Activated CD8-positive, alpha-beta memory T cell treated with anti-CD3 and anti-CD28 coated beads, Interleukin-2, amount 50 U/mL, for 1 hour (primary cell): ENCODE results near the gene CHCHD6.

Source experiments
- DNase-seq: peaks from one replicate; pipeline ENCODE4 v3.0.0-alpha.2; 2020; ENCODE audit errors: extremely low read depth

CHCHD6 gene

DNA sequence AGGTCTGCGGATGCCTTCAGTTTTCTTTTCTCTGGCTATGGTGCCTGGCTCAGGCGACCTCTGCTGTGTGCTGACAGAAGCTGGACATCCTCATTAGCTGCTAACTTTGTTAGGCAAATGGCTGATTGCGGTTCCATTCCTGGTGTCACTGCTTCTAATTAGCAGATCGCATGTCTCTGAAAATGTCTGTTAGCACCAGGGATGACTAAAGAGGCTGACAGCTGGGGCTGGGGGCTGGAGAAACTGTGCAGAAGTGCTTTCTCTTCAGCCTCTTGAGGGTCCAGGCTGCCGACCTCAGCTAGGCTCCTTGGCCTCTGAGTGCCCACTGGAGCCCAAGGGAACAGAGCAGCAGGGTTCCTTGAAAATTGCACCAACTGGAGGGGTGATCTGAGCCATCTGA is 39.3 kb downstream of the CHCHD6 start:
- DNase-seq = no peak

DNA sequence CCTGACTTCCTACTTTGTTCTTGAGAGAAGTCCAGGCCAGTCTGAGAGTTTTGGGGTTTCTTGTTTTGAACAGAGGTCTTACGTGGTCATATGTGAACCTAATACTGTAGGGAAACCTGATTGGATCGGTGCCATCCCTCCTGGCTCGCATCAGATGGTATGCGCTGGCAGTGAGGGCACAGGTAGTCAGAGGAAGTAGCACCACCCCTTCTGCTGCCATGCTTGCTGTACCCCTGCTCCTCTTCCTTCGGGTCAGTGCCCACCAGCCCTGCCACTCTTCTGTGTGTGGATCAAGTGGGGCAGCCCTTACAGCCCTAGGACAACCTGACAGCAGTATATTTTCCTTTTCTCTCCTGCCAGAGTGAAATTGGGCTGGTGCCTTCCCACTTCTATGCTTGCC is 39.7 kb downstream of the CHCHD6 start:
- DNase-seq = no peak

DNA sequence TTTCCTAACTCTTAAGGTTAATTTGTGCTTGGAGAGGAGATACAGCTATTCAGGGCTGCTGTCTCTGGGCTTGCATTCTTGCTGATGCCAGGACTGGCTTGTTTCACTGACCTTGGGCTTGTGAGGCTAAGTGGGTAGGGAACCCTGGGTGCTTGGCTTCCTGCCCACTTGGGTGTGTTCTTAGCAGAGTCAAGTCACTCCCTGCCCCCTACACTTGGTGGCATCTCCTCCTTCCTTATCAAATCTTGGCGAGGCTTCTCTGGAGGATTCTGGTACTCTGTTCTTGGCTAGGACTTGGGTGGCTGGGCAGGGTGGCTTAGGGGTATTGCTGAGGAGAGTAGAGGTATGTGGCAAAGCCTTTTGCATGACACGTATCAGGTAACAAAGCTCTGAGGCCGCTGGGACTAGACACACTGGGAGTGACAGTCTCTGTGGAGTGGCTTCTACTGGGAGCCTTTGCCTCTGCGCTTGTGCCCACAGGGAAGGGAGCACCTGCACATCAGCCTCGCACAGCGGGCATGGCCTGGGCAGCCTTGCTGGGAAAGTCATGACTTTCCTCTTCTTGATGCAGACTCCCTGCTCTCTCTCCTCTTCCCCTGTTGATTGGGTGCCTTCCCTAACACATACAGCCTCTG is 41.8 kb downstream of the CHCHD6 start:
- DNase-seq = no peak

DNA sequence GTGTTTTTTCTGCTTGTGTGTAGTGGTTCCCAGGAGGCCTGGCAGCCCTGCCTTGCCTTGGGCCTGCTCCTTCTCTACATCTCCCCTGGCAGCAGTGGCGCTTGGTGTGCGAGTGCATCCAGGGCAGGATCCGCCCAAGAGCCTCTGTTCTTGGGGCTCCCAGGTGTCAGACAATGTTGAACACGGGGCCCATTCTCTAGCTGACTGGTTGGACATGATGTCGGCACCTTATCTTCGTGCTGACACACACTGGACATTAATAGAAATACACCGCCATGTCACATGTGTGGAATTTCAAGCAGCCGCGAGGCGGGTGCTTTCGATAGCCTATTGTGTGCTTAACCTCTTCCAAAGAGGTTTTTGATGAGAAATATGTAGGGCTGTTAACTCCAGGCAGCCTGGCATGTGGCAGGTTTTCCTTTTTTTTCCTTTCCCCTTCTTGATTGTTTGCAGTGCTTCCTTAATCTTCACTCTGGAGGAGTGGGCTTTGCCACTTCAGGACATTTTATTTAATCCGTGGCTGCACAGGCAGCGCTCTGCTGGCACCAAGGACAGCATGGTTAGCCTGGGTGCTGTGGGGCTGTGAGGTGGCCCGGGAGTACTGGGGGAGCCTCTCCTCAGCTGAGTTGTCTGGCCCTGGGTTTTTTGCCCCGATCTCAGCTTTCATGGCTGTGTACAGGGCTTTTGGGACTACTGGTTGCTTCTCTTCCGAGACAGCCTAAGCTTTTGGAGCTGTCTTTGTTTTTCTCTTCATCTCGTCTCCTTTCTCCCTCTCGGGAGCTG is 42.5 kb downstream of the CHCHD6 start:
- DNase-seq = no peak

DNA sequence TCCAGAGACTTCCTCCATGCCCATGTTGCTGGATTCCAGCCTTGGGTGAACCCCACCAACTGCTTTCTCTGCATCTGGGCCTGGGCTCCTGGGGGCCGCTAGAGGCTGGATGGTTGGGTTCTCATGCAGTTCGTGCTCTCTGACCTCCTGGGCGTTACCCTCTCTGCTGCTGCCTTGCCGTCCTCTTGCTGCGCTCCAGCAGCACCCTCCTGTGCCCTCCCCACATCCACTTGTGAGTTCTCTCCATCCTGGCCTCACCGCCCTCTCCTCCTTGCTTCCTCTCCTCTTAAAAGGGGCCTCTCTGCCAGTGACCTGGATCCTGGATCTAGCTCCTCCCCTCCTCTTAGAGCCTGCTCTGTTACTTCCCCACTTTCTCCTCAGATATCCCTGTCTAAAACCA is 43.7 kb downstream of the CHCHD6 start:
- no peak for DNase-seq

DNA sequence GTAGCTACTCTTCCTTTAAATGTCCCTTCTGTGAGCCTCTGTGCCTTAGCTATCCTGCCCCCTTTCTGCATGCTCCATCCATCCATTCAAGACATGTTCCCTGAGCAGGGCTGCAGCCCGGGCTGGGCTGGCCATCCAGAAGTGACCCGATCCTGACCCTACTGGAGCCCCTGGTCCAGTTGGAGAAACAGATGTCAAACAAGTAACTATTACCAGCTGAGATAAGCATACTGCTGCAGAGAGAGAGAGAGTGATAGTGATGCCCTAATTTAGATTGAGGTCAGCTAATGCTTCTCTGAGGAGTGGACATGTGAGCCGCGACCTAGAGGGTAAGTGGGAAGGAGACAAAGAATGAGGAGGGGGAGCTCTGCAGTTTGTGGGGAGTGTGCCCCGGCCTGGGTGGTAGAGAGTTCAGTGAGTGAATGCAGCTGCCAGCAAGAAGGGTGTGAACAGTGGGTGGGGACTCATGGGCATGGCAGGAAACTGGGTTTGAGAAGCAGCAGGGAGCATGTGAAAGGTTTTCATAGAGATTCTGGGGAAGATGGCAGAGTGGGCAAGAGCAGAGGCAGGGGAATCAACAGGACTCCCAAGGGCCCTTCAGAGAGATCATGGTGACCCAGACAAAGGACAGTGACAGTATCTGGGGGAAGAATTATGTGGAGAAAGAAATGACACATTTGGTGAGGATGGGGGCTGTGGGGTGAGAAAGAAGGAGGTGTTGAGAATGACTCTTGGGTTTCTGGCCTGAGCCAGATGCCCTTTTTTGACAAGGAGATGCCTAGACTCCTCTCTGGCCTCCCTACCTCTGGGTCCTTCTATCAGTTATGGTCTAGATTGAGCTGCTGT is 44.9 kb downstream of the CHCHD6 start:
- no peak for DNase-seq

DNA sequence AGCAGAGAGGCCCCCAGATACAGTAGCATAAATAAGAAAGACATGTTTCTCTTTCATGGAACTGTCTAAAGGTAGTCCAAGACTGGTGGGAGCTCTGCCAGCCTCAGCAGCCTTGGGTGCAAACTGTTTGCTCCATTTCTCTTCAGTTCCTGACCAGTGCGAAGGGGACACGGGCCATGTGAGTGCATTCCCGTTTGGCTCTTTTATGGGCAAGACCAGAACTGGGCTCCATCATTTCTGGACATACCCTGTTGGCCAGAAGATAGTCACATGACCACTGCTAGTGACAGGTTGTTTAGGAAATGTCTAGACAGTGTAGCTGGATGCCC is 45.5 kb downstream of the CHCHD6 start:
- no peak for DNase-seq

DNA sequence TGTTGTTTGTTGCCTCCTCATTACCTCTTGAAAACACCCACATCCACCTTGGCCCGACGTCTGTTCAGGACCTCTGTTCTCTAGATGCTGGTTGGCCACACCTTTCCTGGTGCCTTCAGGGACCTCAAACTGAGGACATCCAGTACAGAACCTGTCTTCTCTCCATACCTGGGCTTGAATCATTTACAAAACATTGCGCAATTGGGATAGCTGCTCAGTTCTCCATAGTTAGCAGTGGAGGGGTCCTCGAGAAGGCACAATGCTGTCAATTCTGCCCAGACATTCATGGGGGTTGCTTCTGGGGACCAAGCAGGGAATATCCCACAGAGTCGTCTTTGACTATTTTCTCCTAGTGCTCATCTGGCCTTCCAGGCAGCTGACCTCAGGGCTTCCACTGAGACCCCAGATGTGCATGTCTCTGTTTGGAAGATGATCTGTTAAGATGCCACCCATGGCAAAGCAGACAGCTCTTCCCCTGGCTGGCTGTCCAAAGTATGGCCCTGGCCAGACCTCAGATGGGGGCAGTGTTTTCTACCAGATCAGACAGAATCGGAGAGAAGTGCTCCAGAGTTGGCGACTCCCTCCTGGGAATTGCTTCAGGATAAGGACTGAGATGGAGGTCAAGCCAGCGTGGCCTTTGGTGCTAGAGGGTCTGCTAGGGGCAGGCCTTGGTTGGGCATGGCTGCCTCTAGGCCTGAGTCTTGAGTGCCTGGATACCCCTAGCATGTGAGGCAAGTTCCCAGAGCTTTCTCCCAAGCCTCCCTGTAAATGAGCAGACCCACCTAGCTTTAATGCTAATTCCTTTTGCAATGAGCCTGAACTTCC is 46.1 kb downstream of the CHCHD6 start:
- DNase-seq = no peak

DNA sequence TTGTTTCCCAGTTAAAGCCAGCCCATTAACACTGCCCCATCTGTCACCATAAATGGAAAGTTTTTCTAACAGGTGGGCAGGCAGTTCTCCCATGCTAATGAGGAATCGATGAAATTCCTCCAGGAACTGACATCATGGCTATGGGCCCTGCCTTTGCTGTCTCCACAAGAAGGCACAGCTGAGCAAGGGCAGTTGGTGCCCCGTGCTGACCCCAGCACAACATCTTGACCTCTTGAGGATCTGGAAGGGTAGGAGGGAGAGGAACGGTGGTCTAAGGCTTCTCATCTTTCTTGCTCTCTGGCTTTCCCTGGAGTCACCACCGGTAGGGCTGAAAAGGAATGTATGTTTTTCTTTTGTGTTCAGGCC is 46.7 kb downstream of the CHCHD6 start:
- DNase-seq = no peak

DNA sequence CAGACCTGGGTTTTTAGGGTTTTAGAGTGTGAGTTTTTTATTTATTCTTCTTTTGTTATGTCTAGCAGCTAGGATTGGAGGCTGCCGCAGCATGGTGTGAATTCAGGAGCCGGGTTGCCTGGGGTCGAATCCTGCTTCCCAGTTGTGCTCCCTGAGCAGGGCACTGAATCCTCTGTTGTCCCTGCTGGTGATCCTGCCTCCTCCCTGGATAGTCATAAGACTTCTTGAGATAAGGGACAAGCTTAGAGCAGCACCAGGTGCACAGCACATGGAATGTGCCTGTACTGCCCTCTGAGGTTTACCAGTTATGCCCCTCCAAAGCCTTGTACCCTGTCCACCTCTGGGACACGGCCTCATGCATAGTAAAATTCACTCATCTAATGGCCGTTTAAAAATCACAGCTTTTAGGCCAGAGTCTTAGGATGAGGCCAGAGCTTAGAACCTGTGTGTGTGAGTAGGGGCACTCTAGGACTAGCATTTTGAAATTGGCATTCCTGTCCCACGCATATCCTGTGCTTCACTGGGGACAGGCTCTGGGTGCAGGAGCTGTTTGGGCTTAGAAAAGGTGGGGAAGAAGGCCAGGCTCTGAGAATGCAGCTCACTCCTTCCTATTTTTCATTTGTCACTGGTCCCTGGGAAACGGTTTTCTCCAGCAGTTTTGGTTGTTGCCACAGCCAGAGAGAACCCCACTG is 47.7 kb downstream of the CHCHD6 start:
- DNase-seq = no peak

DNA sequence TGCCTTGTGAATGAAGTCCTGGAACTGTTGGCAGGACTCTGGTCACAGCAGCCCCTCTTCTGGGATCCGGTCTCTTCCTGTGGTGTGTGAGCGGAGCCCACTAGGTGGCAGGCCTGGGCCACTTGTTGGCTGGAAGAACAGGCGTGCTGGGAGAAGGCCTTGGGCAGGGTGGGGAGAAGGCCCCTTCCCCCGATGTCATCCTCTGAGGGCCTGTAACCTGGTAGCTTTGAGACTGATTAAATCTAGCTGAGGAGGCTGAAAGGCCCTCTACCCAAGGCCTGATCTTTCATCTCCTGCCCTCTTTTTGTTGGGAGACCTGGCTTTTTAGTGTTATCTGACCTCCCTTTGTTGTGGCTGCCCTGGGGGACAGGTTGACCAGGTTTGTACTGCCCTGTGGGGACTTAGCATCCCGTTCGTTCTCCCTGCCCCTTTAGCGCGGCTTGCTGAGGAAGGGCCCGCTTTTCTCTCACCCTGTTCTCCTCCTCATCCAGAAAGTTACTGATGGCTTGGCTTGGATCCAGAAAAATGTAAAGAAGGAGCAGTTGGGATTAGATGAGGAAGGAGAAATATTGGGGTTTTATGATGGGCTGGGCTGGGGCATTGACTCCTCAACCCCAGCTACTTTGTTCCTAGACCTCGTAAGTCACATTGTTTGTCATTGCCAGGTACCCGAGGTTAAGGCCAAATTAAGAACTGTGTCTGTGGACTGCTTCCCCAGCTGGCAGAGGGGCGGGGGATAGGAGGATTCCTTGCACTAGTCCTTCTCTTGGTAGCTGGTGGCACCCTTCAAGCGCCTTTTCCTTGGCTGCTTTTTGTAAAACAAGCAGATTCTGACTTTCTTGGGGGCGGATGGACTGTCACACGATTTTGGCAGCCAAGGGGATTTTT is 48.5 kb downstream of the CHCHD6 start:
- DNase-seq = peak; percentile 3

DNA sequence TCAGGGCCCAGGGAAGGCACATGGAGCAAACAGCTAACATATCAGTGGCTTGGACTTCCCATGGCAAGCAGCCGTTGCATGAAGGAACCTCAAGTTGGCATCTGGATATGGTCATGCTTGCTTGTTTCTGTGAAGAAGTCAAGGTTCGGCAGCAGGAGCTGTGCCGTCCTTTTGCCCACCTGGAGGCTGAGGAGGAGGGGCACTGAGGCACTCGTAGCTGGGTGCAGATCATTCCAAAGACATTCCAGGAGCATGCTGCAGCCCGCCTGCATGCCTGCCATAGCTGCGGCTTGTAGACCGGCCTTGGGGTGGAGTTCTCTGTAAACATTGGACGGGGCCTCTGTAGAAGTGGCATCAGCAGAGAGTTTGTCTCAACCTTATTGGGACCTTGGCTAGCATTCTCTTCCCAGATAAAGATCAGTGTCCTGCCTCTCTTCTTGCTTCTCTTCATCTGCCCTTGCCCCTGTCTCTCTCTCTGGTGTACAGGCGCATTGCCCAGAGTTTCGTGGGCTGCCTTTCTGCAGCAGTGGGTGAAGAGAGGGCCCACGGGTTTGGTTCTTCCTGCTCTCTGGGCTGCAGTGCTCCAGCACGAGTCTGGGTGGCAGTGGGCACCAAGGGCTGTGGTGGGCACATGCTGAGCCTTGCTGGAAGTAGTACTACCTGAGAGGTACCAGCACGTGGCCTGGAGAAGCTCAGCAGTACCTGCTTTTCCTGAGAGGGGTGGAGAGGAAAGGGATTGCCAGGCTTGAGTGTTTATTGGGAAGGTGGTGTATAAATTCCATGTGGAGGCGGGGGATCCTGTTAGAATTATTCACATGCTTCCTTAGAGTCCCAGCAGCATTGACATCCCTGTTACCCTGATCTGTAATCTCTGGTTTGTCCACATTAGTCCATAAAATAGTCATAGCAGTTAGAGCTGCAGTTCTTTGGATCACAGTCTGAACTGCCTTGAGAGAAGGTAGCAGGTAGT is 49.4 kb downstream of the CHCHD6 start:
- no peak for DNase-seq

DNA sequence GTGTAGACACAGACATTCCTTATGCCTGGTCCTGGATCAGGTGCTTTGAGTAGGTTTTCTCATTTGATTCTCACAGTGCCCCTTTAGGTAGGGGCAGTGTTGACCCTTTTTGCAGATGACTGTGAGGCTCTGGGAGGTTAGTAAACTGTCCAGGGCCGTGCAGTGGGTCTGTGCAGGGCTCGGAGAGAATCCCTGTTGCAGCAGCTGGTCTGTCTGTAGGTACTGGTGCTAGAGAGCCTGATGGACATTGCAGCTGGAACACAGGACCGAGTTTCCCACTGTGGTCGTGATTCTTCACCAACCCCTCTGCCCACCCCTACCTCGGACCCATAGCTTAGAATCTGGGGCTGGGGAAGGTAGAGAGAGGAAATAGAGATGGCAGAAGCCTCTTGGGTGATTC is 51.8 kb downstream of the CHCHD6 start:
- DNase-seq = no peak

DNA sequence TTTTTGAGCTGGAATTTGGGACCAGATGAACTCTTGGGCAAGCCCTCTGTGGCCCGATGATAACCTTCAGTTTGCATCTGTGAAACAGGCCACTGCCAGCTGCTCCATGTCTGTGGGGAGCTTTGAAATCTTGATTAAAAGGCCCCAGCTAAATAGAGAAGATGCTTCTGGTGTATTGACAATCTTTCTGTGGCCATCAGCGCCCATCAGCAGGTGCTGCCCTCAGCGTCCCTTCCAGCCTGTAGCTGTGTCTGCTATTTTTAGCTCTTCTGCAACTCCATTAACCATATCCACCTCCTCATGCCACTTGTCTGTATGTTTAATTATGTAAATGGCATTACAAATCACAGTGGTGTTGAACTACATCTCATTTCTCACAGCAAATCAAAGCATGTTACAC is 54.0 kb downstream of the CHCHD6 start:
- no peak for DNase-seq

DNA sequence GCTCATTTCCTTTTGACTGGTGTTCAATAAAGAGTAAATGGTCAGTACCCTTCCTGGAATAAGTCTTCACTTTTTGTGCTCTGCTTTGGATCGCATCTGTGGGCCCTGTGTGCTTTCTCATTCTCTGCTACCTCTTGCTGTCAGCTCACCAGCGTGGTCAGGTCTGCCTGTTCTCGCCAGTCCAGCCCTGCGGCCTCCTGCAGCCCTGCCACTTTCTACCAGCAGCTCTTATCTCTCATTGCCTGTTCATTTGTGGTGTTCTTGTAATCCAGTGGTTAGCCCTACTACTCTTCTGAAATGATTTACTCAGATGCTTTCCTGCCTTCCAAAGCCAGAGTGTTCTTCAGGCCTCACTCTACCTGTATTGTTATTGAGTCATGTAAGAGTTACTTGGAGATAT is 54.8 kb downstream of the CHCHD6 start:
- DNase-seq = no peak

DNA sequence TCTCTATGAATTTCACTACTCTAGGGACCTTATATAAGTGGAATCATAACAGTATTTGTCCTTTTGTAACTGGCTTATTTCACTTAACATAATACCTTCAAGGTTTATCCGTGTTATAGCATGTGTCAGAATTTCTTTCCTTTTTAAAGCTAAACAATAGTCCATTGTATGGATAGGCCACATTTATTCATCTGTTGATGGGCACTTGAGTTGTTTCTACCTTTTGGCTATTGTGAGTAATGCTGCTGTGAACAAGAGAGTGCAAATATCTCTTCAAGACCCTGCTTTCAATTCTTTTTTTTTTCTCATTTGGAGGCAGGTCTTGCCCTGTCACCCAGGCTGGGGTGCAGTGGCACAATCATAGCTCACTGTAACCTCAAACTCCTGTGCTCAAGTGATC is 56.5 kb downstream of the CHCHD6 start:
- DNase-seq = no peak

DNA sequence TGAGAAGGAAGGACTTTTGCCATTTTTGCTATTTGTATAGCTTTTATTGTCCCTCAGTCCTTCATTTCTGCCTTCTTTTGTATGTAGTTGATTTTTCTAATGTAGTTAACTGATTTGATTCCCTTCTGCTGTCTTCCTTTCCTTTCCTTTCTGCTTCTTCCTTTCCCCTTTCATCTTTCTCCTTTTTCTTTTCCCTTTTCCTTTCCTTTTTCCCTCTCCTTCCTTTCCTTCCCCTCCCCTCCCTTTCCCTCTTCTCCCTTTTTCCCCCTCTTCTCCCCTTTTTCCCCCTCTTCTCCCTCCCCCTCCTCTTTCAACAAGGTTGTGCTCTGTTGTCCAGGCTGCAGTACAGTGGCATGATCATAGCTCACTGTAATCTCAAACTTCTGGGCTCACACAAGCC is 59.0 kb downstream of the CHCHD6 start:
- DNase-seq = no peak

DNA sequence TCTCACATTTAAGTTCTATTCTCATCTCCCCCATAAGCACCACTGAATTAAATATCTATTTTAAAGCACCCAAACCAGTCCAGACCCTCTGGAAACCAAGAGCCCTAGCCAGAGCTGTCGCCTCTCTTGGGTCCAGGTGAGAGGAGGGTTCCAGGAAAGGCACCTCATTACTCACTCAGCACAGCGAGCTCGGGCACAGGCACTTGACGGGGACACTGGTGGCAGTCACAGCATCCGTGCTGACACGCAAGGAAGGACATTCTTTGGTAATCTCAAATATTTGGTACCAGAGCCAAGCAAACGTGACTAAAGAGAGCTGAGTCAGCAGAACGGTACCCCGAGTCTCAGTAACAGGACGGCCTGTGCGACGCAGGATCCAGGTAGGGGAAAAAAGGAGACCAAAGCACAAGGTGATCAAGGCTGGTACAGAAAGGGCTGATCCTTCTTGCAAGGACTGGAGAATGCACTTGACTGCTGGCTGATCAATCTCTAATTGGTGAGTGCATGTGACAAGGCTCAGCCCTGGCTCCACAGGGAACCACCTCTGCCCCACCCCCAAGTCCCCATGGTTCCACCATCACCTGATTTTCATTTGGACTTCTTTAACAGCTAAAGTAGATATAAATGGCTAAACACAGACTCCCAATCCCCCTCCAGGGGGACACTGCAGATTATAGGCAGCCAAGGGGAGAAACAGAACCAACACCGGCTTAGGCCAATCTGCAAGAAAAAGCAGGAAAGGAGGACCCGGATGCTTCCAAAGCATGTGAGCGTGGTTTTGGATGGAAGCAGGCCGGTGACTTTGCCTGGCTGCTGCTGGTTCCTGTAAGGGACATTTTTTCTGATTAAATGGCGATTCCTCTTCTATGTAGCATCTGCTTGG is 61.4 kb downstream of the CHCHD6 start:
- no peak for DNase-seq
